Esophagus squamous epithelium (tissue), 4 donors: ENCODE measurements around the gene ADAM12.

Source experiments
- CTCF ChIP-seq, 6 experiments: fragments of 450-650 bp in 4 of 6; fragments of 200-600 bp in 2 of 6; sonication (generic) in 2 of 6; IDR thresholded peaks; one replicate each; pipeline ENCODE4 v1.5.1; 2016 to 2019; ENCODE audit warnings: antibody characterized with exemption in 6 of 6, mild to moderate bottlenecking in 4 of 6, moderate library complexity in 4 of 6
- POLR2A ChIP-seq, 4 donors: fragments of 450-650 bp; IDR thresholded peaks; one replicate each; pipeline ENCODE4 v1.6.1; 2017; ENCODE audit warnings: antibody characterized with exemption in 4 of 4, mild to moderate bottlenecking in 4 of 4, moderate library complexity in 3 of 4

- no peak for TF ChIP-seq CTCF (IDR thresholded peaks at IDR 0.05)
- TF ChIP-seq POLR2A (IDR thresholded peaks at IDR 0.05), result no peak
Observed at GRCh38 chr10:125979976-125980375, 408.3 kb downstream of the ADAM12 start.
